Mucosa of descending colon (tissue), 3 donors: ENCODE results near the gene C1orf115. TPM values are rescaled to one million over a fixed set of nuclear protein-coding genes. Genes with fewer than 3 reads are reported as not detected.

Source experiments
- ATAC-seq: fragments of 200-7000 bp; cut with Tn5 transposase; one replicate; pipeline ENCODE4 v1.9.1; 2020; ENCODE audit warnings: mild to moderate bottlenecking, moderate library complexity
- DNase-seq, 3 donors: peaks; one replicate each; pipeline ENCODE4 v3.0.0-alpha.2; 2020
- H3K36me3 ChIP-seq: fragments of 200-600 bp; one replicate; pipeline ENCODE4 v1.8.0; 2021; ENCODE audit warnings: low read depth, mild to moderate bottlenecking
- H3K4me1 ChIP-seq: fragments of 200-600 bp; one replicate; pipeline ENCODE4 v1.8.0; 2021; ENCODE audit warnings: low read depth, mild to moderate bottlenecking
- H3K4me3 ChIP-seq: fragments of 200-600 bp; one replicate; pipeline ENCODE4 v1.8.0; 2021; ENCODE audit warnings: mild to moderate bottlenecking
- H3K9me3 ChIP-seq: fragments of 200-600 bp; one replicate; pipeline ENCODE4 v1.8.0; 2021; ENCODE audit warnings: mild to moderate bottlenecking
- CTCF ChIP-seq: fragments of 200-600 bp; IDR thresholded peaks from one replicate; pipeline ENCODE4 v1.8.0; 2022; ENCODE audit warnings: antibody characterized with exemption, mild to moderate bottlenecking
- intact Hi-C, 2 donors: fragments of 100-400 bp; cut with DNase I in 1 of 2; cut with micrococcal nuclease in 1 of 2; formaldehyde crosslinking; loops; one replicate each; pipeline versions ENCODE4 v1.11.0 to v1.11.1; 2022; cut with DNase I, micrococcal nuclease
- long read RNA-seq, 2 donors: library from polyadenylated mRNA; unstranded; transcript quantifications; one replicate each; pipeline ENCODE4 v2.0.0, GENCODE V29; 2019 to 2021
- total RNA-seq, 3 donors: library from RNA; stranded (reverse); fragmentation: NEBNext Ultra II Directional in 2 of 3; extraction: Animal tissue kit (Norgen Biotek cat#: 25700) in 2 of 3; gene quantifications; one replicate each; pipeline versions ENCODE4 v1.2.1 to v1.2.4, GENCODE V29; 2021 to 2023
- donor health status: DM: no; HTN: no; CAD: no; lungs with moderate emphysema.
- donor health status: DM: no; HTN: no; CAD: no.
- donor health status: DM: no; HTN: yes; CAD: no.

The C1orf115 gene
- total RNA-seq: 100 to 1,000 TPM in 1 of 3 donors, 10 to 100 TPM in 2; 53.2 to 108 (median 85.2) TPM
- long read RNA-seq, donor 1, transcript C1orf115-201 (2 exons, 3,413 nt): major isoform, 123 of 138 reads
- long read RNA-seq, donor 1, partial matches to known transcripts: 14 of 138 reads
- long read RNA-seq, donor 1, other reads (novel, unspliced or antisense): 1 of 138 reads
- long read RNA-seq, donor 2, partial matches to known transcripts: 0 of 6 reads
- long read RNA-seq, donor 2, other reads (novel, unspliced or antisense): 4 of 6 reads

- Histone ChIP-seq H3K9me3 (no peaks in the 10 kb centered on the region), H3K36me3 (no peaks in the 10 kb centered on the region), H3K4me1 (peaks cover 8% of the 10 kb centered on the region), H3K4me3 (peak within 1 kb of the TSS; percentile 70)
- TF ChIP-seq CTCF: peak; percentile 98
- intact Hi-C loops: loop anchor here (5.0 kb wide), 1 partner anchor 87 kb away; no protein-coding TSS in a partner anchor
- peak; percentile 84 to 93 (median 91) for DNase-seq
- ATAC-seq: peak; percentile 99
Measured at GRCh38 chr1:220690140-220691052, at the start of gene C1orf115. TSS of gene C1orf115 (plus strand) at chr1:220690363. CDS start at chr1:220690403, 40 bp downstream.

- Histone ChIP-seq H3K36me3 (no peaks in the 10 kb centered on the region), H3K4me3 (no peak overlapping the region), H3K4me1 (no peaks in the 10 kb centered on the region), H3K9me3 (no peaks in the 10 kb centered on the region)
- no peak for TF ChIP-seq CTCF
- DNase-seq (no peak), ATAC-seq (no peak)
- intact Hi-C loops: no loop called here
Measured at GRCh38 chr1:220642285-220642684, 47.9 kb upstream of the C1orf115 start.

GRCh38 chr1:220652995-220653394, 37.2 kb upstream of the C1orf115 start:
- H3K4me1 ChIP-seq: no peaks in the 10 kb centered on the region
- no peak for ATAC-seq

GRCh38 chr1:220655509-220655908, 34.7 kb upstream of the C1orf115 start:
- no peaks in the 10 kb centered on the region for H3K36me3 ChIP-seq
- intact Hi-C loops: no loop called here
- ATAC-seq (no peak), DNase-seq (no peak)
- H3K4me1 ChIP-seq: no peaks in the 10 kb centered on the region
- TF ChIP-seq CTCF: no peak
- no peaks in the 10 kb centered on the region for H3K9me3 ChIP-seq
- no peak overlapping the region for H3K4me3 ChIP-seq

More at GRCh38 chr1:220652995-220653394, 37.2 kb upstream of the C1orf115 start:
- intact Hi-C loops: no loop called here
- Histone ChIP-seq H3K9me3 (no peaks in the 10 kb centered on the region), H3K4me3 (no peak overlapping the region), H3K36me3 (no peaks in the 10 kb centered on the region)
- DNase-seq: no peak
- no peak for TF ChIP-seq CTCF

GRCh38 chr1:220655961-220656740, 34.0 kb upstream of the C1orf115 start:
- Histone ChIP-seq H3K9me3 (no peaks in the 10 kb centered on the region), H3K4me1 (no peaks in the 10 kb centered on the region), H3K36me3 (no peaks in the 10 kb centered on the region), H3K4me3 (no peak overlapping the region)
- no peak for ATAC-seq
- DNase-seq: no peak
- intact Hi-C loops: no loop called here
- no peak for TF ChIP-seq CTCF
